Neural cell (in vitro differentiated cells): Measurements from ENCODE around the gene MKKS.

Source experiments
- EP300 ChIP-seq: fragments of 450-650 bp; conservative IDR thresholded peaks from 2 replicates; pipeline ENCODE4 v1.6.1; 2014; ENCODE audit warnings: antibody characterized with exemption, mild to moderate bottlenecking, moderate library complexity; ENCODE audit not compliant: poor library complexity, severe bottlenecking
- EZH2 ChIP-seq: fragments of 200-600, 300-800 bp; shearing (Covaris generic), sonication (generic); IDR thresholded peaks from 2 replicates; pipeline ENCODE4 v1.6.1; 2014; ENCODE audit warnings: antibody characterized with exemption, low read length, borderline replicate concordance, mild to moderate bottlenecking; ENCODE audit not compliant: insufficient read depth, poor library complexity, severe bottlenecking
- POLR2AphosphoS5 ChIP-seq: IDR thresholded peaks from 2 replicates; pipeline ENCODE4 v1.6.1; 2012
- RAD21 ChIP-seq: fragments of 450-650 bp; conservative IDR thresholded peaks from 2 replicates; pipeline ENCODE4 v1.6.1; 2014; ENCODE audit warnings: antibody characterized with exemption, mild to moderate bottlenecking, moderate library complexity
- REST ChIP-seq: IDR thresholded peaks from 2 replicates; pipeline ENCODE4 v1.6.1; 2012; ENCODE audit warnings: borderline replicate concordance
- TAF1 ChIP-seq: IDR thresholded peaks from 2 replicates; pipeline ENCODE4 v1.6.1; 2012; ENCODE audit warnings: low read depth
- TF ChIP-seq, protein P1 (sequence below): fragments of 450-650 bp; IDR thresholded peaks from 2 replicates; pipeline ENCODE4 v1.5.1; 2014; ENCODE audit warnings: antibody characterized with exemption, mild to moderate bottlenecking, moderate library complexity; ENCODE audit not compliant: poor library complexity, severe bottlenecking

DNA sequence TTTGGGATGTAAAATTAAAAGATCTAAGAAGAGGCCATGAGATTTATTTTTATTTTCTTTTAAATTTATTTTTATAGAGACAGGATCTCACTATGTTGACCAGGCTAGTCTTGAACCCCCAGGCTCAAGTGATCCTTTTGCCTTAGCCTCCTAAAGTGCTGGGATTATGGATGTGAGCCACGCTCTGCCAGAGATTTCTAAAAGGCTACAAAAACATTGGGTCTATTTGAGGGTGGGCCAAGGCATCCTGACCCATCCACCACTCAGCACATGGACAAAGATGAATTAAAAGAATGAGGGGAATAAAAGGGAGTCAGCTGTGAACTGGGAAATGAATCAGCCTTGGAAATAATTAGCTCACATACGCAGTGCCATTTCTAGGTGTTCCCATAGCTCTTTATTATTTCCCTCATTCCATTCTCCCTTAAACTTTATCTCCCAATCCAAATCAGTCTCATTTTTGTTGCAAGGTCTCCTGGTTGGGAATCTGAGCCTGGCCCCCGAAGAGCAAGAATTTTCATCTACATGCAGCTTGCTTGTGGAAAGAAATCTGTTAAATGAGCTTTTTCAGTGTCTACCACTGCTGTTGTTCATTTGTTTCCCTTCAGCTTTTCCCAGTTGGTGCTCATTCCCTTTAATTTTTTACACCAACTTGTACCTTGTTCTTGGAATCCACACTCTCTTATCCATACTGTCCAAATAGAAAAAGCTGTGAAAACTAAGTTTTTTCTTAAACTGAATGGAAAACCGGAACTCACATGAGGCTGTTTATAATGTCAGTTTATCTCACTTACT, 66.9 kb downstream of the MKKS start:
- TF ChIP-seq, protein P1, sequence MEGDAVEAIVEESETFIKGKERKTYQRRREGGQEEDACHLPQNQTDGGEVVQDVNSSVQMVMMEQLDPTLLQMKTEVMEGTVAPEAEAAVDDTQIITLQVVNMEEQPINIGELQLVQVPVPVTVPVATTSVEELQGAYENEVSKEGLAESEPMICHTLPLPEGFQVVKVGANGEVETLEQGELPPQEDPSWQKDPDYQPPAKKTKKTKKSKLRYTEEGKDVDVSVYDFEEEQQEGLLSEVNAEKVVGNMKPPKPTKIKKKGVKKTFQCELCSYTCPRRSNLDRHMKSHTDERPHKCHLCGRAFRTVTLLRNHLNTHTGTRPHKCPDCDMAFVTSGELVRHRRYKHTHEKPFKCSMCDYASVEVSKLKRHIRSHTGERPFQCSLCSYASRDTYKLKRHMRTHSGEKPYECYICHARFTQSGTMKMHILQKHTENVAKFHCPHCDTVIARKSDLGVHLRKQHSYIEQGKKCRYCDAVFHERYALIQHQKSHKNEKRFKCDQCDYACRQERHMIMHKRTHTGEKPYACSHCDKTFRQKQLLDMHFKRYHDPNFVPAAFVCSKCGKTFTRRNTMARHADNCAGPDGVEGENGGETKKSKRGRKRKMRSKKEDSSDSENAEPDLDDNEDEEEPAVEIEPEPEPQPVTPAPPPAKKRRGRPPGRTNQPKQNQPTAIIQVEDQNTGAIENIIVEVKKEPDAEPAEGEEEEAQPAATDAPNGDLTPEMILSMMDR = no peak
- TF ChIP-seq EP300 (no peak), POLR2AphosphoS5 (no peak), EZH2 (no peak), TAF1 (no peak), RAD21 (no peak), REST (no peak)
